ENCODE measurements around the gene FMR1.

FMR1 gene

GRCh38 chrX:147917700-147918695, 6.3 kb downstream of the FMR1 start:
- no peak for TF ChIP-seq ZNF704 (tag by site-specific recombination; IDR thresholded peaks at IDR 0.05)
- TF ChIP-seq ZNF394 (tag by site-specific recombination; IDR thresholded peaks at IDR 0.05; ENCODE audit: borderline replicate concordance): no peak
- no peak for TF ChIP-seq ZNF391 (tag by site-specific recombination; IDR thresholded peaks at IDR 0.05; ENCODE audit: borderline replicate concordance, low read depth)
- no peak for TF ChIP-seq ZNF266 (tag by site-specific recombination; IDR thresholded peaks at IDR 0.05; ENCODE audit: low read depth)
- POLR2A ChIA-PET: no interaction called here
- Histone ChIP-seq H3K27ac (ENCODE audit: extremely low read depth, low read depth, low read length) (no peak overlapping the region), H3K9me3 (ENCODE audit: control insufficient read depth, insufficient read depth, low read depth, low read length) (no peaks in the 10 kb centered on the region), H3K36me3 (ENCODE audit: control insufficient read depth in 2 of 2, insufficient read depth in 1 of 2, low read length in 2 of 2) (peaks cover 0 to 5% of the 10 kb centered on the region in 2 experiments; a peak in 1 of 3 replicates), H3K4me1 (ENCODE audit: control insufficient read depth, insufficient read depth, low read length) (peaks cover 14% of the 10 kb centered on the region), H3K4me3 (ENCODE audit: low read depth, low read length) (no peak overlapping the region)
- CTCF ChIA-PET: interaction anchor here (0.6 kb wide), 1 partner anchor 1706 kb away, joined by 3 read pairs; no protein-coding TSS in a partner anchor

- Histone ChIP-seq H3K36me3 (ENCODE audit: control insufficient read depth in 2 of 2, insufficient read depth in 1 of 2, low read length in 2 of 2) (peaks cover 5 to 10% of the 10 kb centered on the region in 2 experiments; a peak in 2 of 3 replicates), H3K4me3 (ENCODE audit: low read depth, low read length) (no peak overlapping the region), H3K9me3 (ENCODE audit: control insufficient read depth, insufficient read depth, low read depth, low read length) (no peaks in the 10 kb centered on the region), H3K4me1 (ENCODE audit: control insufficient read depth, insufficient read depth, low read length) (peaks cover 14% of the 10 kb centered on the region), H3K27ac (ENCODE audit: extremely low read depth, low read depth, low read length) (no peak overlapping the region)
- ChIA-PET POLR2A (interaction anchor here (1.0 kb wide), 1 partner anchor 8 kb away, joined by 3 read pairs; the partner anchor contains the start of gene FMR1), CTCF (interaction anchor here (1.0 kb wide), 1 partner anchor 15 kb away, joined by 3 read pairs; no protein-coding TSS in a partner anchor)
- TF ChIP-seq PRDM10 (tag by site-specific recombination; IDR thresholded peaks at IDR 0.05) (no peak), EGR2 (tag by site-specific recombination; IDR thresholded peaks at IDR 0.05; ENCODE audit: low read depth) (peak; percentile 81), ZFHX2 (tag by site-specific recombination; conservative IDR thresholded peaks at IDR 0.05) (peak; percentile 58)
Measured at GRCh38 chrX:147920161-147920666, 8.5 kb downstream of the FMR1 start.

GRCh38 chrX:147923605-147924004, 11.9 kb downstream of the FMR1 start:
- Histone ChIP-seq H3K4me1 (ENCODE audit: control insufficient read depth, insufficient read depth, low read length) (peaks cover 7% of the 10 kb centered on the region; the same call in 1 of the 2 replicates), H3K4me3 (ENCODE audit: low read depth, low read length) (no peak overlapping the region), H3K27ac (ENCODE audit: extremely low read depth, low read depth, low read length) (no peak overlapping the region), H3K36me3 (ENCODE audit: control insufficient read depth in 2 of 2, insufficient read depth in 1 of 2, low read length in 2 of 2) (peaks cover 9 to 33% of the 10 kb centered on the region in 2 experiments; a peak in 2 of 3 replicates), H3K9me3 (ENCODE audit: control insufficient read depth, insufficient read depth, low read depth, low read length) (no peaks in the 10 kb centered on the region)
- ChIA-PET POLR2A (no interaction called here), CTCF (no interaction called here)
- TF ChIP-seq ZNF292 (tag by site-specific recombination; IDR thresholded peaks at IDR 0.05; ENCODE audit: borderline replicate concordance, low read depth) (no peak), ZSCAN4 (tag by site-specific recombination; IDR thresholded peaks at IDR 0.05) (no peak), ZIC2 (tag by site-specific recombination; IDR thresholded peaks at IDR 0.05) (no peak), TRIM28 (IDR thresholded peaks at IDR 0.05; ENCODE audit: borderline replicate concordance, low read length) (no peak), ZNF362 (tag by site-specific recombination; IDR thresholded peaks at IDR 0.05) (no peak), ZNF518A (tag by site-specific recombination; conservative IDR thresholded peaks at IDR 0.05; ENCODE audit: low read depth) (no peak), BCL11A (tag by site-specific recombination; IDR thresholded peaks at IDR 0.05; ENCODE audit: low read depth) (no peak), ZNF266 (tag by site-specific recombination; IDR thresholded peaks at IDR 0.05; ENCODE audit: low read depth) (no peak), KLF1 (tag by site-specific recombination; IDR thresholded peaks at IDR 0.05) (no peak)

Data from HEK293 (cell line).